Measurements from ENCODE around the gene HMGCR. TPM values are rescaled to one million over a fixed set of nuclear protein-coding genes. Genes with fewer than 3 reads are reported as not detected.

HMGCR gene
- total RNA-seq, 2 experiments from 2014 or later, result 50.3 to 50.8 TPM

- H3K9me3 Mint-ChIP-seq, result no peaks in the 10 kb centered on the region
- intact Hi-C loops (cut with micrococcal nuclease), result no loop called here
- DNase-seq (no peak), ATAC-seq (no peak)
- no peaks in the 10 kb centered on the region for H3K27me3 Mint-ChIP-seq
- no peak for TF ChIP-seq CTCF (IDR thresholded peaks at IDR 0.05)
- no peak overlapping the region for H3K4me3 Mint-ChIP-seq
- H3K36me3 Mint-ChIP-seq (ENCODE audit: low read depth), result peaks cover 12% of the 10 kb centered on the region
- no peak overlapping the region for H3K27ac Mint-ChIP-seq
- CTCF ChIA-PET, result interaction anchor here (0.6 to 1.7 kb wide), 4 partner anchors 8 to 166 kb away, joined by 3 to 4 read pairs (median 3); no protein-coding TSS in a partner anchor
- H3K4me1 Mint-ChIP-seq (ENCODE audit: low read depth), result peaks cover 2% of the 10 kb centered on the region
- POLR2A ChIA-PET, result interaction anchor here (0.9 kb wide), 1 partner anchor 16 kb away, joined by 3 read pairs; no protein-coding TSS in a partner anchor
Observed at GRCh38 chr5:75384218-75384617, 47.2 kb downstream of the HMGCR start.

DNA sequence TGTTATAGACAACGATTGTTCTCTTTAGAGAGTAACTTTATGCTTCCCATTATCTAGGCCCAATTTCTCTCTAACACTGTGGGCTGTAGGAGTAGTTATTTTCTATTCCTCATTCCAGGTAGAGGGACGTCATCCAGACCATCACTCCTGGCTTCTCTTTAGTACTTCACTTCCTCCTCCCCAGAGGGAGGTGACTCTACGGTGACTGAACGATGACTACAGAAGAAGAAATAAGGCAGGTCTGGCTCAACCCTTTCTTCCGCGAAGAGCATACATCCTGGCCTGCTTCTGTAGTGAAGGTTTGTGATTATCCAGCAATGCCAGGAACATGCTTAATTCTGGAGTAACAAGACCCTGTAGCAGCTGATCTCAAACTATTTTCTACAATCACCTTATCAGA, 50.8 kb downstream of the HMGCR start:
- Mint-ChIP-seq H3K9me3 (no peaks in the 10 kb centered on the region), H3K27ac (no peak overlapping the region), H3K36me3 (ENCODE audit: low read depth) (peaks cover 12% of the 10 kb centered on the region), H3K4me3 (no peak overlapping the region), H3K27me3 (no peaks in the 10 kb centered on the region), H3K4me1 (ENCODE audit: low read depth) (peaks cover 9% of the 10 kb centered on the region)
- POLR2A ChIA-PET, result no interaction called here
- DNase-seq (no peak), ATAC-seq (no peak)
- CTCF ChIA-PET, result interaction anchor here (0.9 kb wide), 1 partner anchor 14 kb away, joined by 3 read pairs; no protein-coding TSS in a partner anchor
- no peak for TF ChIP-seq CTCF (IDR thresholded peaks at IDR 0.05)
- intact Hi-C loops (cut with micrococcal nuclease), result no loop called here

DNA sequence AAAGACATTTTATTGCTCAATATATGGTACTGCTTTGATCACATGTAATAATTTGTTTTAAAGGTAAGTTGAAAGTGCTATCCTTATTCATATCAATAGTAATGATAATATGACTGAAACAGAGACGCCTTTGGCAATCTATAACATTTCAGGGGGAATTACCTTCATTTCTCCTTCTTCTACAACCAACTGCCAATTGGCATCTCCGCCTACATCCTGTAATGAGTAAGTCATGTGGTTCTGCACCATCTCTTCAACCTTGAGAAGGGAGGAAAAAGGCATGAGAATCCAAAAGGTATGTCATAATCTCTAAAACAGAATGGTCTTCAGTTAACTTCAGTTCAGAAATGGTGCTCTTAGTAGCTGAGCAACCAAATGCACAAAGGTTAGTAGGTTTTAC, 52.4 kb downstream of the HMGCR start:
- peak overlapping the region; percentile 50 for H3K27ac Mint-ChIP-seq
- ChIA-PET CTCF (no interaction called here), POLR2A (no interaction called here)
- peaks cover 9% of the 10 kb centered on the region for H3K4me1 Mint-ChIP-seq (ENCODE audit: low read depth)
- H3K4me3 Mint-ChIP-seq, result no peak overlapping the region
- H3K36me3 Mint-ChIP-seq (ENCODE audit: low read depth), result peaks cover 9% of the 10 kb centered on the region
- intact Hi-C loops (cut with micrococcal nuclease), result no loop called here
- ATAC-seq, result peak; percentile 85
- DNase-seq, result peak; percentile 42
- TF ChIP-seq CTCF (IDR thresholded peaks at IDR 0.05), result no peak
- H3K9me3 Mint-ChIP-seq, result no peaks in the 10 kb centered on the region
- no peaks in the 10 kb centered on the region for H3K27me3 Mint-ChIP-seq

- ChIA-PET POLR2A (interaction anchor here (1.1 kb wide), 1 partner anchor 477 kb away, joined by 3 read pairs; no protein-coding TSS in a partner anchor), CTCF (interaction anchor here (1.4 kb wide), 1 partner anchor 11 kb away, joined by 3 read pairs; no protein-coding TSS in a partner anchor)
- DNase-seq, result no peak
- Mint-ChIP-seq H3K9me3 (no peaks in the 10 kb centered on the region), H3K4me1 (ENCODE audit: low read depth) (no peaks in the 10 kb centered on the region), H3K27me3 (no peaks in the 10 kb centered on the region), H3K4me3 (no peak overlapping the region), H3K36me3 (ENCODE audit: low read depth) (peaks cover 3% of the 10 kb centered on the region), H3K27ac (no peak overlapping the region)
- ATAC-seq, result no peak
- intact Hi-C loops (cut with micrococcal nuclease), result no loop called here
- TF ChIP-seq CTCF (IDR thresholded peaks at IDR 0.05), result no peak
Observed at GRCh38 chr5:75395277-75395676, 58.3 kb downstream of the HMGCR start.

DNA sequence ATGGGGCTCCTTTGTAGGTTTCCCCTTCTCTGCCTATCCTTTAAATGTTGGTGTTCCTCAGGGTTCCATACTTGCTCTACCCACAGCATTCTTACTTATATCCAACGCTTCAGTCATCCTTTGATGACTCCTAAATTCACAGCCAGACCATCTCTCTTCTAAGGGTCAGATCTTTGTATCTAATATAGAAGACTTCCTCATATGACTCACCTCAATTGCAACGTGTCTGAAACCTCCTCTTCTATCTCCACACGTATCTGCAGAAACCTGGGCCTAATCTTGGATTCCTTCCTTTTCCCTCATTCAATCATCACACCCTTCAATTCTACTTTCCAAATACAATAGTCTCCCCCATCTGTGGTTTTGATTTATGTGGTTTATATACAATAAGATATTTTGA, 68.3 kb downstream of the HMGCR start:
- peaks cover 12% of the 10 kb centered on the region for H3K36me3 Mint-ChIP-seq (ENCODE audit: low read depth)
- ChIA-PET CTCF (no interaction called here), POLR2A (no interaction called here)
- H3K27ac Mint-ChIP-seq, result peak overlapping the region; percentile 13
- no peak for TF ChIP-seq CTCF (IDR thresholded peaks at IDR 0.05)
- no peak for DNase-seq
- no peak overlapping the region for H3K4me3 Mint-ChIP-seq
- H3K27me3 Mint-ChIP-seq, result no peaks in the 10 kb centered on the region
- H3K9me3 Mint-ChIP-seq, result no peaks in the 10 kb centered on the region
- no peak for ATAC-seq
- H3K4me1 Mint-ChIP-seq (ENCODE audit: low read depth), result peaks cover 4% of the 10 kb centered on the region
- intact Hi-C loops (cut with micrococcal nuclease), result no loop called here

Other genes starting within 250 kb of the HMGCR start
- under 1 TPM; 0.94 to 0.99 TPM for gene ANKRD31, start 100.3 kb upstream of the HMGCR start, total RNA-seq
- 10 to 100 TPM; 23.9 to 24.6 TPM for gene CERT1, start 174.4 kb downstream of the HMGCR start, total RNA-seq
- 10 to 100 TPM; 29.5 to 30.6 TPM for gene POLK, start 174.7 kb downstream of the HMGCR start, total RNA-seq

Measured in activated CD8-positive, alpha-beta T cell treated with anti-CD3 and anti-CD28 coated beads for 36 hours (primary cell).